C4-2B (cell line): ENCODE data around the gene HIVEP2.

Experiments used
- CTCF ChIP-seq: fragments of 450-650 bp; conservative IDR thresholded peaks from 2 replicates; pipeline ENCODE4 v1.5.1; 2017; ENCODE audit warnings: mild to moderate bottlenecking
- ZFX ChIP-seq: fragments of 450-650 bp; IDR thresholded peaks from 2 replicates; pipeline ENCODE4 v1.6.1; 2017

DNA sequence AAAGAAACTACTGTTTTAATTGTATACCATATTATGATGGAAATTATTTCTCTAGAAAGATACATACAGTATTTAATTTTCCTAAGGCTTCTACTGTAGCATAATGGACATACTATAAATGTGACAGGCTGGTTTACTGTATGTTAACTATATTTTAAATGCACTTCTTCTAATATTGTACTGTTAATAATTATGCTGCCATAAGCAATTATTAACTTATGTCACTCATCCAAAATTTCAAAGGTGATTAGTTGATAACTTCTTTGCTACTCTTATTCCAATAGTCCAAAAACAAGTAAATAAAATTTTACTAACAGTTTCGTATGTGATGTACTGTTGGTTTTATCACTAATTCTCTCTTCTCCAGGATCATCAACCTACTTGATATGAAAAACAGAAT, 28.1 kb downstream of the HIVEP2 start:
- TF ChIP-seq CTCF (no peak), ZFX (no peak)
